IMR-90 (cell line): ENCODE data around the gene CLMP.

Experiments
- BHLHE40 ChIP-seq: fragments of 150-350 bp; IDR thresholded peaks from 2 replicates; pipeline ENCODE4 v1.6.1; 2016; ENCODE audit warnings: mild to moderate bottlenecking, low read depth, low read length
- CEBPB ChIP-seq: IDR thresholded peaks from 2 replicates; pipeline ENCODE4 v1.6.1; 2012; ENCODE audit warnings: low read depth, low read length, improper control_type of control experiment
- CHD1 ChIP-seq: IDR thresholded peaks from 2 replicates; pipeline ENCODE4 v1.6.1; 2012; ENCODE audit warnings: low read depth, low read length, improper control_type of control experiment
- MAFK ChIP-seq: IDR thresholded peaks from 2 replicates; pipeline ENCODE4 v1.6.1; 2012; ENCODE audit warnings: low read depth, low read length, improper control_type of control experiment
- MAZ ChIP-seq: IDR thresholded peaks from 2 replicates; pipeline ENCODE4 v1.6.1; 2012; ENCODE audit warnings: low read depth, mild to moderate bottlenecking, low read length, improper control_type of control experiment, moderate library complexity, borderline replicate concordance
- NFE2L2 ChIP-seq: fragments of 150-350 bp; IDR thresholded peaks from 2 replicates; pipeline ENCODE4 v1.6.1; 2016; ENCODE audit warnings: low read depth, mild to moderate bottlenecking, low read length
- POLR2A ChIP-seq: IDR thresholded peaks from 2 replicates; pipeline ENCODE4 v1.6.1; 2012; ENCODE audit warnings: mild to moderate bottlenecking, low read depth, low read length
- RAD21 ChIP-seq: IDR thresholded peaks from 2 replicates; pipeline ENCODE4 v1.6.1; 2012; ENCODE audit warnings: low read length, improper control_type of control experiment
- RCOR1 ChIP-seq: IDR thresholded peaks from 2 replicates; pipeline ENCODE4 v1.6.1; 2012; ENCODE audit warnings: mild to moderate bottlenecking, low read length, improper control_type of control experiment; ENCODE audit not compliant: insufficient replicate concordance
- RFX5 ChIP-seq: IDR thresholded peaks from 2 replicates; pipeline ENCODE4 v1.8.0; 2012; ENCODE audit warnings: low read depth, mild to moderate bottlenecking, low read length, moderate library complexity
- SMC3 ChIP-seq: fragments of 150-350 bp; IDR thresholded peaks from 2 replicates; pipeline ENCODE4 v1.6.1; 2016; ENCODE audit warnings: low read depth, mild to moderate bottlenecking, antibody characterized with exemption, low read length, moderate library complexity
- TF ChIP-seq, protein P1 (sequence below): conservative IDR thresholded peaks from 2 replicates; pipeline ENCODE4 v1.5.1; 2012; ENCODE audit warnings: mild to moderate bottlenecking, low read depth, low read length, improper control_type of control experiment
- TF ChIP-seq, protein P2 (sequence below): fragments of 150-350 bp; IDR thresholded peaks from 2 replicates; pipeline ENCODE4 v1.6.1; 2017; ENCODE audit warnings: mild to moderate bottlenecking, antibody characterized with exemption, low read length, low read depth
- TF ChIP-seq, protein P3 (sequence below): fragments of 150-350 bp; IDR thresholded peaks from 2 replicates; pipeline ENCODE4 v1.6.1; 2016; ENCODE audit warnings: low read depth, mild to moderate bottlenecking, low read length, moderate library complexity, borderline replicate concordance

DNA sequence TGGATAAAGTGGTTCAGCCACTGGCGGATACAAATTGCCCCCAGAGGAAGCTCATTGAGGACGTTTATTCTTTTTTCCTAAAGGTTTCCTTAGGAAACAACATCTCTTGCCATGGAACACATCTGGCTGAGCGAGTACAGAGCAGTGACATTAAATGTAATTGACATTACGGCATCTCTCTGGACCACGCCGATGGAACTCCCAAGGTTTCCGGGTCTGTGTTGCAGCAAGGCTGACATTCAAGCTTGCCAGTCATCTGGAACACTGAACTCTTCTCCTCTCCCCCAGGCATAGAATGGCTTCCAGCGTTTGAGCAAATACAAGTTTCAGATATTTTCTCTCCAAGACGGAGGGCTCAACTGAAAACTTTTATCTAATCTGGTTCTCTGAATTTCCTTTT, 42.1 kb downstream of the CLMP start:
- TF ChIP-seq, protein P1, sequence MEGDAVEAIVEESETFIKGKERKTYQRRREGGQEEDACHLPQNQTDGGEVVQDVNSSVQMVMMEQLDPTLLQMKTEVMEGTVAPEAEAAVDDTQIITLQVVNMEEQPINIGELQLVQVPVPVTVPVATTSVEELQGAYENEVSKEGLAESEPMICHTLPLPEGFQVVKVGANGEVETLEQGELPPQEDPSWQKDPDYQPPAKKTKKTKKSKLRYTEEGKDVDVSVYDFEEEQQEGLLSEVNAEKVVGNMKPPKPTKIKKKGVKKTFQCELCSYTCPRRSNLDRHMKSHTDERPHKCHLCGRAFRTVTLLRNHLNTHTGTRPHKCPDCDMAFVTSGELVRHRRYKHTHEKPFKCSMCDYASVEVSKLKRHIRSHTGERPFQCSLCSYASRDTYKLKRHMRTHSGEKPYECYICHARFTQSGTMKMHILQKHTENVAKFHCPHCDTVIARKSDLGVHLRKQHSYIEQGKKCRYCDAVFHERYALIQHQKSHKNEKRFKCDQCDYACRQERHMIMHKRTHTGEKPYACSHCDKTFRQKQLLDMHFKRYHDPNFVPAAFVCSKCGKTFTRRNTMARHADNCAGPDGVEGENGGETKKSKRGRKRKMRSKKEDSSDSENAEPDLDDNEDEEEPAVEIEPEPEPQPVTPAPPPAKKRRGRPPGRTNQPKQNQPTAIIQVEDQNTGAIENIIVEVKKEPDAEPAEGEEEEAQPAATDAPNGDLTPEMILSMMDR: no peak
- TF ChIP-seq POLR2A (no peak), CHD1 (no peak), MAFK (no peak), SMC3 (no peak), BHLHE40 (no peak), RAD21 (no peak), RCOR1 (no peak), CEBPB (no peak), RFX5 (no peak), NFE2L2 (no peak), MAZ (no peak)
- TF ChIP-seq, protein P2, sequence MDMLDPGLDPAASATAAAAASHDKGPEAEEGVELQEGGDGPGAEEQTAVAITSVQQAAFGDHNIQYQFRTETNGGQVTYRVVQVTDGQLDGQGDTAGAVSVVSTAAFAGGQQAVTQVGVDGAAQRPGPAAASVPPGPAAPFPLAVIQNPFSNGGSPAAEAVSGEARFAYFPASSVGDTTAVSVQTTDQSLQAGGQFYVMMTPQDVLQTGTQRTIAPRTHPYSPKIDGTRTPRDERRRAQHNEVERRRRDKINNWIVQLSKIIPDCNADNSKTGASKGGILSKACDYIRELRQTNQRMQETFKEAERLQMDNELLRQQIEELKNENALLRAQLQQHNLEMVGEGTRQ: no peak
- TF ChIP-seq, protein P3, sequence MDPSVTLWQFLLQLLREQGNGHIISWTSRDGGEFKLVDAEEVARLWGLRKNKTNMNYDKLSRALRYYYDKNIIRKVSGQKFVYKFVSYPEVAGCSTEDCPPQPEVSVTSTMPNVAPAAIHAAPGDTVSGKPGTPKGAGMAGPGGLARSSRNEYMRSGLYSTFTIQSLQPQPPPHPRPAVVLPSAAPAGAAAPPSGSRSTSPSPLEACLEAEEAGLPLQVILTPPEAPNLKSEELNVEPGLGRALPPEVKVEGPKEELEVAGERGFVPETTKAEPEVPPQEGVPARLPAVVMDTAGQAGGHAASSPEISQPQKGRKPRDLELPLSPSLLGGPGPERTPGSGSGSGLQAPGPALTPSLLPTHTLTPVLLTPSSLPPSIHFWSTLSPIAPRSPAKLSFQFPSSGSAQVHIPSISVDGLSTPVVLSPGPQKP: no peak
